Activated CD4-positive, alpha-beta memory T cell treated with anti-CD3 and anti-CD28 coated beads for 36 hours (primary cell): Measurements from ENCODE around the gene VASH1. TPM values are rescaled to one million over a fixed set of nuclear protein-coding genes. Genes with fewer than 3 reads are reported as not detected.

ENCODE experiments used
- CTCF ChIA-PET: fragments of 350-600 bp; sonication (Branson Sonifier 250); formaldehyde crosslinking; loops from one replicate; lab custom pipeline; 2021; ENCODE audit warnings: antibody characterized with exemption, inconsistent platforms; lab: Charles Lee
- POLR2A ChIA-PET: fragments of 350-600 bp; sonication (Branson Sonifier 250); formaldehyde crosslinking; loops from one replicate; lab custom pipeline; 2021; ENCODE audit warnings: antibody characterized with exemption; lab: Charles Lee
- DNase-seq: peaks from one replicate; pipeline ENCODE4 v3.0.0-alpha.2; 2020
- H3K27ac Mint-ChIP-seq: one replicate; pipeline ENCODE4 v1.8.0; 2021; ENCODE audit warnings: mixed read lengths
- H3K27me3 Mint-ChIP-seq: one replicate; pipeline ENCODE4 v1.8.0; 2021; ENCODE audit warnings: mixed read lengths
- H3K36me3 Mint-ChIP-seq: one replicate; pipeline ENCODE4 v1.8.0; 2021; ENCODE audit warnings: mixed read lengths
- H3K4me1 Mint-ChIP-seq: one replicate; pipeline ENCODE4 v1.8.0; 2021; ENCODE audit warnings: low read depth, mixed read lengths
- H3K4me3 Mint-ChIP-seq: one replicate; pipeline ENCODE4 v1.8.0; 2021; ENCODE audit warnings: mild to moderate bottlenecking, mixed read lengths
- H3K9me3 Mint-ChIP-seq: one replicate; pipeline ENCODE4 v1.8.0; 2021; ENCODE audit warnings: mixed read lengths
- intact Hi-C: fragments of 100-400 bp; cut with micrococcal nuclease; formaldehyde crosslinking; loops from one replicate; pipeline ENCODE4 v1.15.1; 2023
- total RNA-seq, 2 experiments: library from RNA; stranded (reverse); gene quantifications; one replicate each; pipeline ENCODE4 v1.2.3, GENCODE V29; 2021

The VASH1 gene
- total RNA-seq, 2 experiments from 2014 or later, result 6.1 TPM

- Mint-ChIP-seq H3K27me3 (peaks cover 6% of the 10 kb centered on the region), H3K36me3 (no peaks in the 10 kb centered on the region), H3K27ac (no peak overlapping the region), H3K9me3 (no peaks in the 10 kb centered on the region), H3K4me3 (no peak overlapping the region), H3K4me1 (no peaks in the 10 kb centered on the region)
- ChIA-PET CTCF (no interaction called here), POLR2A (no interaction called here)
- DNase-seq, result no peak
- intact Hi-C loops, result no loop called here
Measured at GRCh38 chr14:76753541-76754198, 7.6 kb upstream of the VASH1 start.

GRCh38 chr14:76754586-76754985 lies 6.7 kb upstream of the VASH1 start:
- DNase-seq, result no peak
- Mint-ChIP-seq H3K4me3 (no peak overlapping the region), H3K27me3 (peaks cover 6% of the 10 kb centered on the region), H3K4me1 (no peaks in the 10 kb centered on the region), H3K36me3 (no peaks in the 10 kb centered on the region), H3K9me3 (no peaks in the 10 kb centered on the region), H3K27ac (no peak overlapping the region)
- POLR2A ChIA-PET, result no interaction called here
- CTCF ChIA-PET, result no interaction called here
- intact Hi-C loops, result no loop called here

DNA sequence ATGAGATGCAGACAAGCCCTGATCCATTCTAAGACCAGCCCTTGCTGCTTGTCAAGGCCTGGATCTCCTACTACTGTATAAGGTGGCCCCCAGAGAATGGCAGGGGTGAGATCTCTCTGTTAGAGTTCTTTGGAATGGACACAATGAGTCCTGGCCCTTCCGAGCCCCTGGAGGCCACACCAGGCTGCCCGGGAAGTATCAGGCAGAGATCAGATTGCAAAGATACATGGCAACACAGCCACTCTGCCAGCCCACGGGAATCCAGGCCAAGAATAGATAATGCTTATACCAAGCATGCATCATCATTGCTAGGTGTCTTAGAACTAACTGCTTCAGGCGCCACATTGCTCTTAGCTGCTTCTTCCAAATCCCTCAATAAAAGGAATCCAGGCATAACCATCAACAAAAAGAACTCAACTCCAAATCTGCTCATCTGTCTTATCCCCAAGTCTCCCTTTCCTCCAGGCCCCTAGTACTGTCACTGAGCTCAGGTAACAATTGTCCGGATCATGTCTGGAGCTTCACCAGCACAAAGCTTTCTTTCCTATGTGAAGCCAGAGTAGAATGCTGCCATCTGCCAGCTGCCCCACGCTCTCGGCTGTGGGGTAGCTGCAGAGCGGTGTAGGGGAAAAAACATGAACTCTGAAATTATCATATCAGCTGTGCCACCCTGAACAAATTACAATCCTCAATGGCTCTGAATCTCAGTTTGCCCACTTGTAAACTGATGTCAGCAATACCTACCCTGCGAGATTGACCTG lies 5.5 kb upstream of the VASH1 start:
- no peak overlapping the region for H3K4me3 Mint-ChIP-seq

GRCh38 chr14:76756371-76756750 lies 4.9 kb upstream of the VASH1 start:
- peaks cover 6% of the 10 kb centered on the region for H3K27me3 Mint-ChIP-seq
- no peaks in the 10 kb centered on the region for H3K9me3 Mint-ChIP-seq
- no peak for DNase-seq
- H3K27ac Mint-ChIP-seq, result no peak overlapping the region
- H3K4me1 Mint-ChIP-seq, result no peaks in the 10 kb centered on the region
- intact Hi-C loops, result no loop called here
- no peaks in the 10 kb centered on the region for H3K36me3 Mint-ChIP-seq
- CTCF ChIA-PET, result interaction anchor here (4.5 kb wide), 1 partner anchor 46 kb away, joined by 31 read pairs; no protein-coding TSS in a partner anchor
- POLR2A ChIA-PET, result no interaction called here
- no peak overlapping the region for H3K4me3 Mint-ChIP-seq

More for the DNA sequence above, 5.5 kb upstream of the VASH1 start:
- intact Hi-C loops, result no loop called here
- Mint-ChIP-seq H3K9me3 (no peaks in the 10 kb centered on the region), H3K4me1 (no peaks in the 10 kb centered on the region), H3K27ac (no peak overlapping the region), H3K27me3 (peaks cover 6% of the 10 kb centered on the region), H3K36me3 (no peaks in the 10 kb centered on the region)
- POLR2A ChIA-PET, result no interaction called here
- CTCF ChIA-PET, result interaction anchor here (4.5 kb wide), 1 partner anchor 46 kb away, joined by 31 read pairs; no protein-coding TSS in a partner anchor
- no peak for DNase-seq

GRCh38 chr14:76759589-76759988 lies 1.7 kb upstream of the VASH1 start:
- Mint-ChIP-seq H3K27me3 (peaks cover 6% of the 10 kb centered on the region), H3K4me1 (peaks cover 12% of the 10 kb centered on the region), H3K27ac (no peak overlapping the region), H3K36me3 (no peaks in the 10 kb centered on the region), H3K9me3 (no peaks in the 10 kb centered on the region), H3K4me3 (no peak overlapping the region)
- intact Hi-C loops, result no loop called here
- CTCF ChIA-PET, result interaction anchor here (1.0 to 4.5 kb wide), 3 partner anchors 9 to 50 kb away, joined by 3 to 31 read pairs (median 23); no protein-coding TSS in a partner anchor
- POLR2A ChIA-PET, result no interaction called here
- no peak for DNase-seq

DNA sequence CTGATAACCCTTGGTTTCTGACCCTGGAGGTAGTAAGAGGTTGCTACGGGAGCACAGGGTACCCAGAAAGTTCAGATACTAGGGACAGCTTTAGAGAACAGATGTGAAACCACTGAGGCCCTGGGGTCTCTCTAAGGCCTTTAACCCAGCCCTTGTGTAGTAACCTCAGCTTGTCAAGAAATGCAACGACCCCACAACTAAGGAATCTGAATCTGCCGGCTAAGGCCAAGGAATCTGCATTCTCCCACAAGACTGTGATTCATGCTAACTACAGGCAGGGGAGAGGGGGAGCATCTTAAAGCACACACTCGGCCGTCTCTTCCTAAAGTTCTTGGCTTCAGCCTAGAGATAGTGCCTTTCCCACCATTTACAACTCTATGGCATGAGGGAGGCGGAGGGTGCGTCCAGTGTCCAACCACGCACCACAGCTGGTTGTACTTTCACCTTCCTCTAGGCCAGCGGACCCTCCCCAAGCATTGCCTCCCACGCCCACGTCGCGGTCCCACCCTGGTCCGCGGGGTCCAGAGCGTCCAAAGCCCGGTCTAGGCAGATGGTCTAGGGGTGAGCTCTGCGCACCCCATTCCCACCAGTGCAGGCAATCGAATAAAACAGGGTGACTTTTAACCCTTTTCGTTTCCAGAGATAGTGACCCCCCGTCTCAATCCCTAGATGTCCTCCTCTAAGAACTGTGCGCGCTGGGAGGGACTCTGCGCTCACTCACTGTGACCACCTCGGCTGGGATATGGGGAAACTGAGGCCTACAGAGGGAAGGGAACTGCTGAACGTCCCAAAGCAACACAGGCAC lies 735 bp upstream of the VASH1 start:
- CTCF ChIA-PET, result interaction anchor here (1.0 to 4.5 kb wide), 3 partner anchors 8 to 51 kb away, joined by 3 to 31 read pairs (median 23); no protein-coding TSS in a partner anchor
- DNase-seq, result no peak
- POLR2A ChIA-PET, result no interaction called here
- H3K9me3 Mint-ChIP-seq, result no peaks in the 10 kb centered on the region
- H3K36me3 Mint-ChIP-seq, result no peaks in the 10 kb centered on the region
- intact Hi-C loops, result loop anchor here (2.0 to 10.0 kb wide), 3 partner anchors 24 to 694 kb away; partner anchors contain the start of genes AHSA1, GPATCH2L and VIPAS39
- H3K27me3 Mint-ChIP-seq, result peaks cover 6% of the 10 kb centered on the region
- no peak overlapping the region for H3K27ac Mint-ChIP-seq
- peak overlapping the region; percentile 67 for H3K4me3 Mint-ChIP-seq
- peaks cover 12% of the 10 kb centered on the region for H3K4me1 Mint-ChIP-seq

- ChIA-PET POLR2A (no interaction called here), CTCF (interaction anchor here (1.1 to 4.2 kb wide), 2 partner anchors 22 to 50 kb away, joined by 4 to 23 read pairs; partner anchors contain the start of gene ANGEL1)
- DNase-seq, result peak; percentile 8
- peak overlapping the region; percentile 75 for H3K4me3 Mint-ChIP-seq
- H3K4me1 Mint-ChIP-seq, result peaks cover 12% of the 10 kb centered on the region
- no peaks in the 10 kb centered on the region for H3K36me3 Mint-ChIP-seq
- intact Hi-C loops, result loop anchor here (2.0 to 10.0 kb wide), 3 partner anchors 23 to 693 kb away; partner anchors contain the start of genes AHSA1, GPATCH2L and VIPAS39
- H3K27ac Mint-ChIP-seq, result no peak overlapping the region
- H3K9me3 Mint-ChIP-seq, result no peaks in the 10 kb centered on the region
- peaks cover 6% of the 10 kb centered on the region for H3K27me3 Mint-ChIP-seq
Measured at GRCh38 chr14:76761960-76762410, 717 bp downstream of the VASH1 start.

GRCh38 chr14:76762411-76763095 lies 1.3 kb downstream of the VASH1 start:
- Mint-ChIP-seq H3K4me3 (peak overlapping the region; percentile 75), H3K27me3 (peaks cover 6% of the 10 kb centered on the region), H3K36me3 (no peaks in the 10 kb centered on the region), H3K9me3 (no peaks in the 10 kb centered on the region), H3K27ac (no peak overlapping the region), H3K4me1 (peaks cover 12% of the 10 kb centered on the region)
- intact Hi-C loops, result loop anchor here (5.0 to 10.0 kb wide), 2 partner anchors 610 to 692 kb away; partner anchors contain the start of genes AHSA1, GPATCH2L and VIPAS39
- peak; percentile 10 for DNase-seq
- ChIA-PET CTCF (interaction anchor here (4.2 kb wide), 1 partner anchor 22 kb away, joined by 23 read pairs; no protein-coding TSS in a partner anchor), POLR2A (no interaction called here)

DNA sequence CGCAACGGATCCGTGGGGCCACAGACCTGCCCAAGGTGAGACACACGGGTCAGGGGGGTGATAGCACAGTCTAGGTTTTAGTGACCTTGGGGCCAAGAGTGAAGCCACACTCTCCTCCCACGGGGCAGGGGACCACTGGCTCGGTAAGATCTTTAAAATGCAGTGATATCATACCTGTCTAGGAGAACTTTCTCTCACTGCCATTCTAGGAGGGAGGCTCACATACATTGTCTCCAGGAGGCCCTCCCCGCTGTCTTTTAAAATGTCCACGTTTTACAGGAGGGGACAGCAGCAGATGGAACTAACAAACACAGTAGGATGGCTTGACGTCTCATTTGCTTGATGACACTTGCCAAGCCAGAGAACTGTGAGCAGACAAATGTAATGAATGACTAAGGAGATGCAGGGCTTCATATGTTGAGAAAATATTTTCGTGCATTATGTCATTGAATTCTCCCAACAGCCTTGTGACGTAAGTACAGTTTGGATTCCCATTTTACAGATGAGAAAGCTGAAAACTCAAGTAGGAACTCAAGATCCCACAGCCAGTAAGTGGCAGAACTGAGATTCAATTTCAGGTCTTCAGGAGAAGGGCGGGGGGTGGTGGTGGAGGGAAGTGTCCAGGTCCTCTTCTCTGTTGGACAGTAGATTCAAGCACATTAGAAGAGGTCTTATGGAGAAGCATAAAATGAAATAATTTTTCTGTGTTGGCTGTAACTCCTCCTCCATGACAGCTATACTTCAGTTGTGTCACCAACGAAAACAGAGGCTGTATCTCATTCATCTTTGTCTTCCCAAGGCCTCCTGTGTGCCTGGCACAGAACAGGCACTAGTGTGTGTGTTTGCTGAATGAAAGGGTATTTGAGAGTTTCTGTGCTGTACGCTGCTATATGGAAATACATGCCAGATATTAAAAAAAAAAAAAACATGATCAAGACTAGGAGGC lies 2.1 kb downstream of the VASH1 start:
- H3K4me3 Mint-ChIP-seq, result no peak overlapping the region
- CTCF ChIA-PET, result interaction anchor here (0.8 kb wide), 1 partner anchor 21 kb away, joined by 3 read pairs; no protein-coding TSS in a partner anchor
- intact Hi-C loops, result loop anchor here (5.0 to 10.0 kb wide), 2 partner anchors 611 to 691 kb away; partner anchors contain the start of genes AHSA1, GPATCH2L and VIPAS39
- H3K9me3 Mint-ChIP-seq, result no peaks in the 10 kb centered on the region
- POLR2A ChIA-PET, result no interaction called here
- H3K36me3 Mint-ChIP-seq, result no peaks in the 10 kb centered on the region
- DNase-seq, result peak; percentile 8
- no peak overlapping the region for H3K27ac Mint-ChIP-seq
- H3K4me1 Mint-ChIP-seq, result peaks cover 19% of the 10 kb centered on the region
- H3K27me3 Mint-ChIP-seq, result peaks cover 1% of the 10 kb centered on the region

DNA sequence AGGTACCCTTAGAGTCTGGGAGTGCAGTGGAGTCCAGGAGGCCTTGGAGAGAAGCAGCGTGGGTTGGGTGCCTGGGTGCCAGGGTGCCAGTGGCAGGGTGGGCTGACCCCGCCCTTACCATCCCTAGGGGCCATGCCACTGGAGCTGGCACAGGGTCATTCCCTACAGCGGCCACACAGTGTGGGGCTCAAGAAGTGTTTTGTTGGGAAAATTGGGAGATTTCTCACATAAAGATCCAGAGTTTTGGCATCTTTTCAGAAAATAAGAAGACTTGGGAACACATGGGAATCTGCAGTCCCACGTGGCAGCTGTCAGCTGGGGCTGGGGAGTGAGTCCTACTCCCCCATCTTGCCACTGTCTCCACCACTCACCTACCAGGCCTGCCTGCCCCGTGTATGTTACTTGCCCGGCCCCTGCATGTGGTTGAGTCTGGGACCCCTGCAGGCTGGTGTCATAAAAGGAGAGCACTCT lies 4.2 kb downstream of the VASH1 start:
- peak; percentile 3 for DNase-seq
- Mint-ChIP-seq H3K4me1 (peaks cover 29% of the 10 kb centered on the region), H3K27me3 (no peaks in the 10 kb centered on the region), H3K9me3 (no peaks in the 10 kb centered on the region), H3K36me3 (no peaks in the 10 kb centered on the region), H3K27ac (no peak overlapping the region), H3K4me3 (no peak overlapping the region)
- intact Hi-C loops, result loop anchor here (10.0 kb wide), 1 partner anchor 689 kb away; the partner anchor contains the start of genes AHSA1 and VIPAS39
- POLR2A ChIA-PET, result no interaction called here
- CTCF ChIA-PET, result interaction anchor here (1.2 to 3.4 kb wide), 2 partner anchors 19 to 55 kb away, joined by 5 to 16 read pairs; no protein-coding TSS in a partner anchor
